Natural killer cell (primary cell): ENCODE results near the gene S100A5. TPM values are rescaled to one million over a fixed set of nuclear protein-coding genes. Genes with fewer than 3 reads are reported as not detected.

Source experiments
- ATAC-seq, 3 donors: fragments of 150-1000 bp in 2 of 3; fragments of 200-7000 bp in 1 of 3; cut with Tn5 transposase; 1 replicate in 1 of 3; 2 replicates in 2 of 3; pipeline ENCODE4 v1.10.0; 2021; ENCODE audit warnings: mild to moderate bottlenecking in 2 of 3, moderate library complexity in 2 of 3
- DNase-seq, 2 donors: peaks; one replicate each; pipeline versions ENCODE4 v3.0.0 to v3.0.0-alpha.2; 2013 to 2021; ENCODE audit warnings: mixed read lengths in 1 of 2
- H3K27ac ChIP-seq: one replicate; pipeline ENCODE4 v1.5.1; 2013; ENCODE audit warnings: mild to moderate bottlenecking, low read length
- H3K27me3 ChIP-seq: one replicate; pipeline ENCODE4 v1.6.1; 2013; ENCODE audit warnings: low read length; ENCODE audit not compliant: control insufficient read depth, insufficient read depth
- H3K36me3 ChIP-seq: one replicate; pipeline ENCODE4 v1.6.1; 2013; ENCODE audit warnings: low read length; ENCODE audit not compliant: control insufficient read depth, insufficient read depth
- H3K4me1 ChIP-seq: one replicate; pipeline ENCODE4 v1.6.1; 2013; ENCODE audit warnings: low read length; ENCODE audit not compliant: control insufficient read depth, insufficient read depth
- H3K4me3 ChIP-seq: one replicate; pipeline ENCODE4 v1.5.1; 2013; ENCODE audit warnings: low read length
- H3K9me3 ChIP-seq: one replicate; pipeline ENCODE4 v1.6.1; 2013; ENCODE audit warnings: low read length; ENCODE audit not compliant: control insufficient read depth, insufficient read depth
- H3K27ac Mint-ChIP-seq, 2 donors: one replicate each; pipeline ENCODE4 v1.8.0; 2022; ENCODE audit warnings: mild to moderate bottlenecking in 2 of 2, mixed read lengths in 2 of 2, moderate library complexity in 1 of 2
- H3K27me3 Mint-ChIP-seq, 2 donors: one replicate each; pipeline ENCODE4 v1.8.0; 2022; ENCODE audit warnings: low read depth in 2 of 2, mixed read lengths in 2 of 2
- H3K36me3 Mint-ChIP-seq: one replicate; pipeline ENCODE4 v1.8.0; 2022; ENCODE audit warnings: mixed read lengths
- H3K4me1 Mint-ChIP-seq, 2 donors: one replicate each; pipeline ENCODE4 v1.8.0; 2022; ENCODE audit warnings: mixed read lengths in 2 of 2
- H3K4me3 Mint-ChIP-seq: one replicate; pipeline ENCODE4 v1.8.0; 2022; ENCODE audit warnings: mild to moderate bottlenecking, moderate library complexity, mixed read lengths
- H3K9me3 Mint-ChIP-seq, 2 donors: one replicate each; pipeline ENCODE4 v1.8.0; 2022; ENCODE audit warnings: mixed read lengths in 2 of 2
- WGBS: methylation state at CpG from one replicate; pipeline ENCODE4 v1.1.7; 2013; ENCODE audit warnings: missing lambda C conversion rate; ENCODE audit not compliant: insufficient coverage; 5-methylcytosine and 5-hydroxymethylcytosine counted together
- intact Hi-C: fragments of 100-400 bp; cut with micrococcal nuclease; formaldehyde crosslinking; loops from one replicate; pipeline ENCODE4 v1.14.2; 2022
- total RNA-seq, 4 donors: library from RNA; stranded (reverse); fragments of 120-200 nt in 1 of 4; gene quantifications; one replicate each; pipeline versions ENCODE4 v1.2.3 to v1.2.4, GENCODE V29; 2013 to 2022
- TF ChIP-seq, protein P1 (sequence below): fragments of 200-600 bp; IDR thresholded peaks from one replicate; pipeline ENCODE4 v1.8.0; 2022; ENCODE audit warnings: antibody characterized with exemption

Gene S100A5
- total RNA-seq, 3 donors from 2014 or later (not counting 1 experiment from before 2014, with no cell fraction given), result not detected

DNA sequence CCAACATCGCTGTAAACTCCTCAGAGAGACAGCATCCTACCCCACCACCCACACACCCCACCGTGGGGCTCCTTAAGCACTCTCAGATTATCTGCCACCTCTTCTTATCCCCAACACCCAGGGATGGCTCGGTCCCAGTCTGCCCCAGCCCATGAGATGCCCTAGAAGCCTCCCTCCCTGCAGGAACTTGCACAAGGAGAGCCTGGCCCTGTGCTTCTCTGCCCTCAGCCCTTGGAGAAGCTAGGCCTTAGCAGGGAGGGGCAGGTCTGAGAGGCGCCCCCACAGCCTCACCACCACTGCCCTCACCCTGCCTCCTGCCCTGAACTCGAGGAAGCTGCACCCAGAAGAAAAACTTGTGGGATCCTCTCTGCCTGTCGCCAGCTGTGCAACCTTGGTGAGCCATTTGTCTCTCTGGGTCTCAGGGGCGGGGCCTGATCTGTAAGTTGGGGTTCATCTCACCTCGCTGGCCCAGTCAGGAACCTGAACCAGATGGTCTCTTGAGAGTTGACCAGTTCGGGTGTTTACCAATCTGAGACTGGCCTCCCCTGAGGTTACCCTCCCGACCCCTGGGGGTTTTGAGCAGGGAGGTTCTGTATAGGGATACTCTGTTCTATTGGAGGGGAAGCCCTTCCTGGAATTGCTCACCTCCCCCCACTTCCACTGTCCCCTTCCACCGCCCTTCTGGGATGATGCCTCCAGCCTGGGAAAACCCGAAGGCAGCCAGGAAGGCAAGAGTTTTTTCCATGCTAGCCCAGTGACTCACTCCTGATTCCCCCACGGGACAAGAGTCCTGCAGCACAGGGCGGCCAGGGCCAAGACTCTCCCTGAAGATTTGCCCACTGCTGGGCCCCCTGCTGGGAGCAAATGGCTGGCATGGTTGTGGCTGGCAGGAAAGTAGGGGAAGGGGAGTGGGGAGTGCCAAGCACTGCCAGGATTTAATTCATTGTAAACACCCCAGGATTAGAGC is 8.3 kb upstream of the S100A5 start, which contains the start of gene S100A3:
S100A3 (minus strand) TSS at position 537 of the 967 bp plus-strand sequence. CDS start 773 bp downstream, outside the sequence.
- no peak within 1 kb of the TSS for H3K27ac ChIP-seq
- Mint-ChIP-seq H3K4me1 (peaks cover 27 to 49% of the 10 kb centered on the region in 2 donors), H3K4me3 (no peak within 1 kb of the TSS), H3K9me3 (no peaks in the 10 kb centered on the region), H3K27me3 (peaks cover 0 to 8% of the 10 kb centered on the region in 2 donors), H3K36me3 (no peaks in the 10 kb centered on the region), H3K27ac (no peak within 1 kb of the TSS)
- DNase-seq (no peak), ATAC-seq (no peak)
- WGBS, result 76% methylated on average over 13 of the region's 14 CpGs
- H3K4me3 ChIP-seq, result no peak within 1 kb of the TSS
- H3K4me1 ChIP-seq, result peaks cover 43% of the 10 kb centered on the region
- H3K9me3 ChIP-seq, result no peaks in the 10 kb centered on the region
- TF ChIP-seq, protein P1, sequence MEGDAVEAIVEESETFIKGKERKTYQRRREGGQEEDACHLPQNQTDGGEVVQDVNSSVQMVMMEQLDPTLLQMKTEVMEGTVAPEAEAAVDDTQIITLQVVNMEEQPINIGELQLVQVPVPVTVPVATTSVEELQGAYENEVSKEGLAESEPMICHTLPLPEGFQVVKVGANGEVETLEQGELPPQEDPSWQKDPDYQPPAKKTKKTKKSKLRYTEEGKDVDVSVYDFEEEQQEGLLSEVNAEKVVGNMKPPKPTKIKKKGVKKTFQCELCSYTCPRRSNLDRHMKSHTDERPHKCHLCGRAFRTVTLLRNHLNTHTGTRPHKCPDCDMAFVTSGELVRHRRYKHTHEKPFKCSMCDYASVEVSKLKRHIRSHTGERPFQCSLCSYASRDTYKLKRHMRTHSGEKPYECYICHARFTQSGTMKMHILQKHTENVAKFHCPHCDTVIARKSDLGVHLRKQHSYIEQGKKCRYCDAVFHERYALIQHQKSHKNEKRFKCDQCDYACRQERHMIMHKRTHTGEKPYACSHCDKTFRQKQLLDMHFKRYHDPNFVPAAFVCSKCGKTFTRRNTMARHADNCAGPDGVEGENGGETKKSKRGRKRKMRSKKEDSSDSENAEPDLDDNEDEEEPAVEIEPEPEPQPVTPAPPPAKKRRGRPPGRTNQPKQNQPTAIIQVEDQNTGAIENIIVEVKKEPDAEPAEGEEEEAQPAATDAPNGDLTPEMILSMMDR, result no peak
- intact Hi-C loops, result no loop called here
- no peaks in the 10 kb centered on the region for H3K27me3 ChIP-seq
- peaks cover 6% of the 10 kb centered on the region for H3K36me3 ChIP-seq

DNA sequence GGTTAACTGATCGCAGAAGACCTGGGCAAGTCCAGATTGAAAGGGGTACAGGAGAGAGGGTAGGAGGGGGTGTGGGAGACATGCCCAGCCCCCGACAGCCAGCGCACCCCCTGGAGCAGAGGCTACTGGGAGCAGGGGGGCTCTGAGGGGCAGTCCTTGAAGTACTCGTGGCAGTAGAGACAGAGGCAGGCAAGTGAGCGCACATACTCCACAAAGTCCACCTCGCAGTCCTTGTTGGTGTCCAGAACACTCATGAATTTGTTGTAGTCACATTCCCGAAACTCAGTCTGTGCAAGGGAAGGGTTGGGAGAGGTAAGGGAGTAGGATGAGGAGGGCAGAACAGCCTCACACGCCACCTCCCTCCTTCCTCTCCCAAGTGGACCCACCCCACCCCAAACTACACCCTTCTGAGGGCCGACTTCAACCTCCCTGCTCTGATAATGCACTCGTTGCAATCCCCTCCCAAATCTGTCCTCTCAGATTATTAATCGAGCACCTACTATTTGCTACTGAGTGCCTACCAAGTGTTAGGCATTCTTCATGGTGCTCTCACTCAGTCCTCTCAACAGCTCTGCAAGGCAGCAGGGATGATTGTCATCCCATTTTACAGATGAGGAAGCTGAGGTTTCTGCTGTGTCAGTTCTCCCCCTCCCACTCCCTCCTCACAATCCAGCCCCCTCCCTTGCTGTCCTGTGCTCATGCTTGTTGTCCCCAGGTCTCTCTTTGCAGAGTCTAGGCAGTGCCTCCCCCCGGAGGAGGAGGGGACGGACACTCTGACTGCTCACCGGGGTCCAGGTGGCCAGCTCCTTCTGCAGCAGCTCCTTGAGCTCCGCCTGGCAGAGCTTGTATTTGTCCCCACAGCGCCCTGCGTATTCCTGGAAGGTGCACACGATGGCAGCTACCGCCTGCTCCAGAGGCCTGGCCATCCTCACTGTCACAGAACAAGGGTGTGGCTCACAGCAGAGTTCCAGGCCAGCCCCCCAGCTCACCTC is 7.1 kb upstream of the S100A5 start:
- WGBS, result 88% methylated on average over 19 of the region's 19 CpGs
- TF ChIP-seq, protein P1, result no peak
- Mint-ChIP-seq H3K4me1 (peaks cover 36 to 60% of the 10 kb centered on the region in 2 donors), H3K4me3 (no peak overlapping the region), H3K9me3 (no peaks in the 10 kb centered on the region), H3K27me3 (peaks cover 0 to 8% of the 10 kb centered on the region in 2 donors), H3K27ac (no peak overlapping the region), H3K36me3 (no peaks in the 10 kb centered on the region)
- H3K9me3 ChIP-seq, result no peaks in the 10 kb centered on the region
- ATAC-seq (no peak), DNase-seq (no peak)
- H3K27ac ChIP-seq, result no peak overlapping the region
- H3K4me3 ChIP-seq, result no peak overlapping the region
- H3K36me3 ChIP-seq, result peaks cover 17% of the 10 kb centered on the region
- H3K4me1 ChIP-seq, result peaks cover 54% of the 10 kb centered on the region
- no peaks in the 10 kb centered on the region for H3K27me3 ChIP-seq
- intact Hi-C loops, result no loop called here

DNA sequence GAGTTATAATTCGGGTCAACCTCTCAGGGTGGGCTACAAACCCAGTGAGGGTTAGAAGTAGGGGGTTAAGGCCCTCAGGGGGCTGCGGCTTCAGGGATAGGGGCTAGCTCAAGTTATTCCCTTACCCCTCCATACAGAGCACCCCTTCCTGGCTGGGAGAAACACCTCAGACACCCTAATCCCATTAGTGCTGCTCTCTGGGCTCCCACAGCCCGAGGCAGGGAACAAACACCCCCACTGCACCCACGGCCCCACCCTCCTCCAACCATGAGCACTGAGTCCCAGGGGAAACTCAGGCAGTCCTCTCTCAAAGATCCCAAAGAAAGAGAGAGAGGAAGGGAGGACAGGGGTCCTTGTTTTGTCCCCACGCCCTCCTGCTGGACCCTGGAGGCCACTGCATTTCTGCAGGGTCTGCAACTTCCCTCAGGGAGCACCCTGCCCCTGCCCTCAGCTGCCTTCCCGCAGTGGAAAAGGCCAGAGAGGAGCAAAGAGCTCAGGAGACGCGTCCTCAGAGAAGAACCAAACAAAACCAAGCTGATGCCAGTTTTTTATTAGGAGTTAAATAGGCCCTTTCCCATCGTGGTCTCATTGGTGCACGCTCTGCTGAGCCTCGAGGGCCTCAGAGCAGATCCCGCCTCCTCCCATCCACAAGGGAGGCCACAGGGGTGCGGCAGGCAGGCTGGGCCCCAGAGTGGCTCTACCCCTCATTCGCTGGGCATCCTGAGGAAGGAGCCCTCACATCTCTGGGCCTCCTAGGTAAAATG is 6.2 kb upstream of the S100A5 start:
- Histone ChIP-seq H3K27ac (no peak overlapping the region), H3K27me3 (no peaks in the 10 kb centered on the region), H3K9me3 (no peaks in the 10 kb centered on the region), H3K4me1 (peaks cover 63% of the 10 kb centered on the region), H3K4me3 (no peak overlapping the region), H3K36me3 (peaks cover 20% of the 10 kb centered on the region)
- Mint-ChIP-seq H3K4me3 (peak overlapping the region; percentile 31), H3K27ac (peak overlapping the region in 1 of 2 donors; percentile 98), H3K36me3 (no peaks in the 10 kb centered on the region), H3K9me3 (no peaks in the 10 kb centered on the region), H3K27me3 (peaks cover 0 to 8% of the 10 kb centered on the region in 2 donors), H3K4me1 (peaks cover 41 to 69% of the 10 kb centered on the region in 2 donors)
- WGBS, result 82% methylated on average over 12 of the region's 14 CpGs
- TF ChIP-seq, protein P1, result no peak
- no peak for DNase-seq
- no peak for ATAC-seq
- intact Hi-C loops, result no loop called here
